ENCODE measurements around the gene SIL1.
"Not testable (repeated sequence)": the region's sequence is repeated elsewhere in the genome, so short reads cannot be mapped to it uniquely, and the experiment has no call there.

The SIL1 gene

DNA sequence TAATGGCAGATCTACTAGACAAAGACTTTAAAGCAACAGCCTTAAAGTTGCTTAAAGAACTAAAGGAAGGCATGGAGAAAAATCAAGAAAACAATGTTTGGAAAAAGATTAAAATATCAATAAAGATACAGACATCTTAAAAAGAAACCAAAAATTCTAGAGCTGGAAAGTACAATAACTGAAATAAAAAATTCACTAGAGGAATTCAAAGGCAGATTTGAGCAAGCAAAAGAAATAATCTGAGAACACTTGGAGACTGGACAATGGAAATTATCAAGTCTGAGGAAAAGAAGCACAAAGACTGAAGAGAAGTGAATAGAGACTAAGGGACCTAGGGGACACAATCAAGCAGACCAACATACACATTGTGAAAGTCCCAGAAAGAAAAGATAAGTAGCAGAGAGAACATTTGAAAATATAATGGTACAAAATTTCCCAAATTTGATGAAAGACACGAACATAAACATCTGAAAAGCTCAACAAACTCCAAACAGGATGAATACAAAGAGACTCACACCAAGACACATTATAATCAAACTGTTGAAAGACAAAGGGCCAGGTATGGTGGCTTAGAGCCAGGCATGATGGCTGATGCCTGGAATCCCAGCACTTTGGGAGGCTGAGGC lies 26.3 kb downstream of the SIL1 start:
- no peak for DNase-seq

DNA sequence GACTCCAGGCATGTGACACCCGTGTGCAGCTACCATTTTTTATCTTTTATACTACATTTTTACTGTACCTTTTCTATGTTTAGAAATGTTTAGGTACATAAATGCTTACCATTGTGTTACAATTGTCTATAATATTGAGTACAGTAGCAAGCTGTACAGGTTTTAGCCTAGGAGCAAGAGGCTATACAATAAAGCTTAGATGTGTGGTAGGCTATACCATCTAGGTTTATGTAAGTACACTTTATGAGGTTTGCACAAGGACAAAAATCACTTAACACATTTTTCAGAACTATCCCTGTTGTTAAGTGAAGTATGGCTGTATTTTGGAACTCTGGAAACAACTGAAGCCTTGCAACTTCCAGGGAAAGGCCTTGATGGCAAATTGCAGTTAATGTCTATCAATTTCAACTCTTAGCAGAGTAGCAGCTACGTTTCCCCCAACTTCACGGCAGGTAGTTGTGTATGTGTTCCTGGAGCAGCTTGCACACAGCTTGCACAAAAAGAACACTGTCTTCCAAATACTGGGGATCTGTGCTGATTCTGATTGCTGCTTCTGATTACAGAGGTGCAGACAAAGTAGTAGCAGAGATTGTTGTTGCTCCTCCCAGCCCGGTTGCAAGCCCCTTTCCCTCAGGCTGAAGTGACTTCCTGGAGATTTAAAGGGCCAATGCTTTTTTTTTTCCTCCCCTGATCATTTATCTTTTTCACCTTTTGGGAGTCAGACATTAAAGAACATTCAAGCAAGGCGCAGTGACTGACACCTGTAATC lies 30.0 kb downstream of the SIL1 start:
- DNase-seq, result no peak

DNA sequence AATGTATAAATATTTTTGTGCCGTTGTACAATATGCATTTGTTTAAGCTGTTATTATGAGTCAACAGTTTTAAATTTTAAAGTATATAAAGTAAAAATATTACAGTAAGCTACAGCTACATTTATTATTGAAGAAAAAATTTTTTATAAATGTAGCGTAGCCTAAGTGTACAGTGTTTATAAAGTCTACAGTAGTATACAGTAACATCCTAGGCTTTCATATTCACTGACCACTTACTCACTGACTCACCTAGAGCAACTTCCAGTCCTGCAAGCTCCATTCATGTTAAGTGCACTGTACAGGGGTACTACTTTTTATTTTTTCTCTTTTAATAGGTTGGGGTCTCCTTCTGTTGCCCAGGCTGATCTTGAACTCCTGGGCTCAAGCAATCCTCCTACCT lies 30.6 kb downstream of the SIL1 start:
- no peak for DNase-seq

DNA sequence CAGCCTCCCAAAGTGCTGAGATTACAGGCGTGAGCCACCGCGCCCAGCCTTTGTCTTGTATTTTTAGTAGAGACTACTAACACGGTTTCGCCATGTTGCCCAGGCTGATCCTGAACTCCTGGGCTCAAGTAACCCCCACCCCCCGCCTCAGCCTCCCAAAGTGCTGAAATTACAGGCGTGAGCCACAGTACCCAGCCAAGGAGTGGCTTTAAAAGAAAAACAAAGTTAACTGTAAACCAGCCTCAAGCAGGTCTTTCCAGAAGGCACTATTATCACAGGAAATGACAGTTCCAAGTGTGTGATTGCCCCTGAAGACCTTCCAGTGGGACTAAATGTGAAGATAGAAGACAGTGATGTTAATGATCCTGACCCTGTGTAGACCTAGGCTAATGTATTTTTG lies 31.1 kb downstream of the SIL1 start:
- no peak for DNase-seq

DNA sequence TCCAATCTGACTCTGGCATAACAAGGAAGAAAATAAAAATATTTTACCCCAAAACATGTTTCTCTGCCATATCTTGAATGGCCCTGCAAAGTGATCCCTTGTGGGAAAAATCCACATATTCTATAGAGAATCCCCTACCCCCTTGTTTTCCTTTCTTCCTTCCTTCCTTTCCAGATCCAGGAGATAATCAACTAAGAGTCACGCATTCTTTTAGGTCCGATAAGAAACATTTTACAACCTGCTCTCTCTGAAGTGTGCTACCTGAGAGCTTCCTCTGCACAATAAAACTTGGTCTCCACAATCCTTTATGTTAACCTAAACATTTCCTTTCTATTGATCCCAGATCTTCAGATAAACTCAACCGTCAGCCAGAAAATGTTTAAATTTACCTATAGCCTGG lies 33.3 kb downstream of the SIL1 start:
- not testable (repeated sequence) for DNase-seq

DNA sequence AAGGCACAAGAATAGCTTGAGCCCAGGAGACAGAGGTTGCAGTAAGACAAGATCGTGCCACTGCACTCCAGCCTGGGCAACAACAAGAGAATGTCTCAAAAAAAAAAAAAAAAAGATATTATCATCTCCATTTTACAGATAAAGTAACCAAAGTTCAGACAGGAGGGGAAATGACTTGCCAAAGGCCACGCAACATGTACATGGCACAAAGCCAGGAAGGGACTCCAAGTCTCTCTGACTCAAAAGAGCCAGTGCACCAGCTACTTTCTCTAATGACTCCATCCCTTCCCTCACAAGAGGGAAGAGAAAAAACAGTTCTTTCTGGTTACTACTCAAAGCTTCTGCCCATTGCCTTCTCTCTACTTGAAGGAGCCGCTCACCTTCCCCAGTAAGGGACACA lies 34.1 kb downstream of the SIL1 start:
- no peak for DNase-seq

DNA sequence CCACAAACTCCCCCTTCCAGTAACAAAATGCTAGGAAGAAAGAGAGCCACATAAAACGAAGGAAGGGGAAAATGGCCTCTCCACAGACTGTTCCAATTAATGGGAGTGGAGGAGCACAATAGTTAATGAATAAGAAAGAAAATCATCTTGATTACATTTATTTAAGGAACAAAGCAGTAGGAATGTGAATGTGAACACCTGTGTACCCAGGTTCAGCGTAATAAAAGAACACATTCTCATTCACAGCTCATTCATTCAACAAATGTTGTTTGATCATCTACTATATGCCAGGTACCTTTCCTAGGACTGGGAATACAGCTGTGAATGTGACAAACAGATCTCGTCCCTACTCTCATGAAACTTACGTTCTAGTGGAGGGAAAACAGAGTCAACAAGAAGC lies 35.7 kb downstream of the SIL1 start:
- DNase-seq, result no peak

DNA sequence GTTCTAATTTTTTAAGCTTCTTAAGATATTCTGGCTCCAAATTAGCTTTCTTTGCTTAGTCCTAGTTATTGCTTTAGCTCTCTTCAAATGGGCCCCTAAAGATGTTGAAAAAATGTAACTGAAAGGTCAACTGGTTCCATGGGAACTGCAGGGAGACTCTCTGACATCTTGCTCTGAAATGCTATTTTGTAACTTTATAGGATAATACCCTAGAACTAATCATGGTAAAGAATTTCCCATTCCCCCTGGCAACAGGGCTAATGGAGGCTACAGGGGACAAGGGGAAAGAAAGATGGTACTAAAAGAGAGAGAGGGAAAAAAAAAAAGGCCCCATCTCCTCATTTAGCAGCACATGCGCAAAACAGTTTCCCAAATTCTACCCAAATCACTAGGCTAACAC lies 39.4 kb downstream of the SIL1 start:
- no peak for DNase-seq

DNA sequence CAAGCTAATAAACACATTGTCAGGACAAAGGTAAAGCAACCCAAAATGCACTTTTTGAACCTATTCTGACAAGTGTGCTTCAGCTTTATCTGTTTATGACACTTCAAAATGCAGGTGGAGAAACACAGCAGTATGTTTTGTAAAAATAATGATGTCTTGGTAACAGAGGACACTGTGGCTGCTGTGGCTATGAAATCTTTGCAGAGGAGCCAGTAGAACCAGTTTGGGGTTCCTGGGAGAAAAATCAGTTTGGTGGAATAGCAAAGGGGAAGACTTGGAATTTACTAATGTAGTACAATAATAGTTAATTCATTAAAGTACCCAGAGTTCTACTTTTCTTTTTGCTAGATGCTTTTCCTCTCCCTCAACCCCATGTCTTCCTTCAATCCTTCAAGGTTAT lies 40.6 kb downstream of the SIL1 start:
- no peak for DNase-seq

DNA sequence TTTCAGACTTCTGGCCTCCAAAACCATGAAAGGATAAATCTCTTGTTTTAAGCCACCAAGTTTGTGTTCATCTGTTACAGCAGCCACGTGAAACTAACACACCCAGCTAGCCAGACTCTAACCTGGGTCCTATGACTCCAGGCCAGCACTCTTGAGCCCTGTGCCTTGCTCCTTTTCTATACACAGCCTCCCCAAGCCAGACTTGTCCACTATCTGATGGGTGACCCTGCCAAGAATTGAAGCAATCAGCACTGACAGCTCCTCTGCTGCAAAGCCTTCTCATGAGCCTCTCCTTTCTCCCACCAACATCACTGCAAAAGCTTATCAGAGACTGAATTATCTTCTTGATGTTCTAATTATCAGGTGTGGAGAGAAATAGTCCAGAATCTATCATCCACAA lies 41.4 kb downstream of the SIL1 start:
- DNase-seq, result no peak

DNA sequence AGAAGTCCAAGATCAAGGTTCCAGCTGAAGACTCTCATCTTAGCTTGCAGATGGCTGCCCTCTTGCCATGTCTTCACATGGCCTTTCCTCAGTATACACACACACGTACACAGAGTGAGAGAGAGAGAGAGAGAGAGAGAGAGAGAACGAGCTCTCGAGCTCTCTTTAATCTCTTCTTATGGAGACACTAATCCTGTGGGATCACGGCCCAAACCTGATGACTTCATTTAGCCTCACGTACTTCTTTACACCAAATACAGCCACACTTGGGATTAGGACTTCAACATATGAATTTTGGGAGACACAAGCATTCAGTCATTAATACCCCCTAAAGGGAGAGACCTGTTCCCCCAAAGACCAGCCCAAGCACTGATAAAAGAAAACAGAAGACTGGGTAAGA lies 42.8 kb downstream of the SIL1 start:
- no peak for DNase-seq

DNA sequence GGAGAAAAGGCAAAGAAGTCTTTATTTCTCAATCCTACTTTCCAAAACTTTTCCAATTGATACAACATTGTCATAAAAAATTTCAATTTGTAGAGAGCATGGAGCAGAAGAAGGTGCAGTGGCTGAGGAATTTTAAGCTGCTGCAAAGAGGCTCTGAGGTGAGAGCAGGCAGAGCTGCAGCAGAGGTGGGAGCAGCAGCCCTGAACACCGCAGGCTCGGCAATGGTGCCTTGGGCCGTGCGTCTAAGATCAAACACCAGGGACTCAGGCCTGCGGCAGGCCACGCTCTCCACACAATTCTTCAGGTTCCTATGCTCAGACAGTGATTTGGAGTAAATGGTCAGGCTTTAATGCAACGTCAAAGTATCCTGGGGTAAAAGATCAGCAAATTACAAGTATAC lies 46.3 kb downstream of the SIL1 start:
- DNase-seq, result no peak

DNA sequence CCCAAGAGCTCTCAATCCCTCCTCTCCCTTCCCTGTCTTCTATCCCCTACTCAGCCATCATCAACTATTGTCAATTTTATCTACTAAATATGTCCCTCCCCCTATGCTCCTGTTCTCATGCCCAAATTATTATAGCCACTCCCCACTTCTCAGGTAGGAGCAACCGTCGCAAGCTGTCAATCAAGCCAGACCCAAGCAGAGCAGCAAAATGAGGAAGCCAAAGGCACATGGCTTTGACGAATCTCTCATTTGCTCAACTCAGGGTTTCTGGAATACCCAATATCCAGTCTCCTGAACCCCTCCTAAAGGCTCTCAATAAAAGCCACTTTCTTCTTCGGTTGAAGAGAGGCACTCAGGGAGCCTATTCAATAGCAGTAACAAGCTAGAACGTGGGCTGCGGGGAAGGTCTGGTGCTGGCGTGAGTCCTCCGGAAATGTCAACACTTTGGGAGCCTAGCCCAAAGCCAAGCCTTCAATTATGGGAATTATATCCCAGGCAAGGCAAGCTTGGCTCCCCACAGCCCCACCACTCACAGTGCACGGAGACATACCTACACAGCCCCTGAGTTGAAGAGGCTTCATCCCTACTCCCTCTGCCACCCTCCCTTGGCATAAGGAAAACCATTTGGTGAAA lies 47.7 kb downstream of the SIL1 start:
- no peak for DNase-seq

DNA sequence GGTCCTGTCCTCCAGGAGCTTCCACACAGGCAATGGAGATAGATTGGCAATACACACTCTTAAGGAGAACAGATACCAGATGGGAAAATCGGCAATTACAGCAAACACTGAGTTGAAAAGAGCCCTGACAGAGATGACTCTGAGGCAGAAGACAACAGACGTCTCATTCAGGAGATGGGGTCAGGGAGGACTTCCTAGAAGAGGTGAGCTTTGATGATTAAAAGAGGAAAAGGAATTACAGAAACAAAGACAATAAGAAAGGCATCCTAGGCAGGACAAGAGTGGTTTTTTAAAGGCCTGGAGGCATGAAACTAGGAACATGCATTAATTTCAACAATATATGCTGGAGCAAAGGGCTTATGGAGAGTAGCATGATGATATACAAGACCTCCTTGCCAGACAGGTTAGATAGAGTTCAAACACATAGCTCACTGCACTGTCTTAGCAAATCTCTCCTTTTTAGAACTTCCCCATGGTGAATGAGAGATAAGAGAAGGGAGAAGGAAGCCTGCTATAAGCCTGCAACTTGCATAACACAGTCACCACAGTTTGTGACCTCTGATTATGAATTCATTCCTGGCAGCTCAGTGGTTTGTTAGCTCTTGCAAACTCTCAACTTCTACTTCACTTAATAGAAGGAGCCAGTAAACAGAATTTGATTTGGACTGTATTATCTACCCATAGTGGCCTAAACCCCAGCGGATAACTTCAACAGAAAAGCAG lies 48.5 kb downstream of the SIL1 start:
- no peak for DNase-seq

DNA sequence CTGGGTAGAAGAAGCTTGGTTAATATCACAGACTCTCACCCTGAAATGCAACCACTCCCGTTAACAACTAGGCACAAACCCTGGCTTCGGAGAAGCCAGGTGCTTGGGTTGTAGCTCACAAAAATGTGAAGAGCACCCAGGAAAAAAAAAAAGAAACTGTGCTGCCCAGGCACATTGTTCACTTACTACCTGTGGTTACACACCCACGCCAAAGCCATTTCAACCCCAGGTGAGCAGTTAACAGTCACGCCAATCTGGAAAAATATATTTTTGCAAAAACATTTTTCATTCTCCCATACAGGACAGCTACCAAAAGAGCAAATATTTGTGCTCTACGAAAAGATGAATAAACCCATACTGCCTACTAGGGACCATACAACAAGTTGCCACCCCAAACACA lies 49.2 kb downstream of the SIL1 start:
- no peak for DNase-seq

DNA sequence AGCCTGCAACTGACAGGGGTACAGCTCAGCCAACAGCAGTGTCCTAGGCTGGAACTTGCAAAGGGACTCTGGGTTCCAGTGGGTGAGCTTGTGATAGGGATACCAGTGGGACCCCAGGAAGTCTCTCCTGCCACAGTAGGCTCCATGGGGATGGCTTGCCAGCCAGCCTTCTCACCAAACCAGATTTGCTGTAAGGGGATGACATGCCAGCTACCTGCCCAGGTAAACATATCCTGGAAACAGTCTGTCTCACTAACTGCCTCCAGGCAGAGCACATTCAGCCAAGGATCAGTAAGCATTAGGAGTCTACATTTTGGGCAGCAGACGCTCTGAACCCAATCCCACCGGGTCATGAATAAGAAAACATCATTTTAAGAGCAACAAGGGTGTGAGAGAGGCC lies 49.9 kb downstream of the SIL1 start:
- DNase-seq, result no peak

DNA sequence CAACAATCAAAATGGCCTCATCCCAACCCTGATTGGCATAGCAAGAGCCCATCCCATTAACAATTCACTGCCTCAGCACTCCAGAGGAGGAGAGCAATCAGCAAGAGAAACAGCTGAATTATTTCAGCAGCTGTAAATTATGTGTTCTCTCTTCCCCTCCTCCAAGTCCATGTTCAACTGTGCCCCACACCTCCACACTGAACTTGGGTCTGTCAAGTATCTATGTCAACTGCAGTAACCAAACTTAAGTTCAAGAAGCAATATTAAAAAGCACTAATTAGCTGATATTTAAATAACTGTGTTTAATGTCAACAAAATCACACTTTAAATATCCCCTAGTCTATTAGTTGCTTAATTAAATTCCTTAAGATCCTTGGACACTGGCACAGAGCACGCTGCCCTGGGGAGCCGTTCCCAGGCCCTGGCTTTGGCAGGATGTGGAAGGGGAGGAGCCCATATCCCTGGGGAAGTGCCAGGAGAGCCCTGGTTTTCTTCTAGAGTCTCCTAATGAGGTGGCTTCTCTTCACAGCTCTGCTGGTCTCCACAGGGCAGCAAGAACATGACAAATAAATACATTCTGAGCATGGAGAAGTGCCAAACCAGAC lies 50.6 kb downstream of the SIL1 start:
- DNase-seq, result no peak

DNA sequence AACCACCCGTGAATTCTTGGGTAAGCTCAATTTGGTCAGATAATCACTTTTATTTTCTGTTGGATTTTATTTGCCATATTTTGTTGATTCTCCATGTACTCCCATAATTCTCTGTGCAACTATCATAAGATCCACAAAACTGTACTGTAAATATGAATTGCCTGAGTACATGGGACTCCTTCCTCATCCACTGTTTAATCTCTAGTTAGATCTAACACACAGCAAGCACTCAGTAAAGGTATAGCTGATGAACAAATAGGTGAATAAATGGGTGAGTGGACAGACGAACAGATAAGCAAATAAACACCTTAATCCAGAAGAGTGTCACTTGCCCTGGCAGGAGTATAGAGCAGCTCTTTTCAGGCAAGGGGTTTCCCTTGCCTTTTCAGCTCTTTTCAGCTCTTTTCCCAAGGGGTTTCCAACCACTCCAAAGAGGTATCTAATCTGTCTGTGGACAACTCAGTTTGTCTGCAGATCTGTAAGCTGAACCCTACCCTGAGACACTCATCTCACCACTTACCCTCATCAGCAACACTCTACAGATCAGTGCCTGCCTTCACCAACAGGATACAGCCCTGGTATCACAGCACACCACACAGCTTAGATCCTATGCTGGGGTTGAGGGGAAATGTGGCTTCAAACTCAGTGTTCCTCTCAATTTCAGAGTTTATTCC lies 51.2 kb downstream of the SIL1 start:
- no peak for DNase-seq

DNA sequence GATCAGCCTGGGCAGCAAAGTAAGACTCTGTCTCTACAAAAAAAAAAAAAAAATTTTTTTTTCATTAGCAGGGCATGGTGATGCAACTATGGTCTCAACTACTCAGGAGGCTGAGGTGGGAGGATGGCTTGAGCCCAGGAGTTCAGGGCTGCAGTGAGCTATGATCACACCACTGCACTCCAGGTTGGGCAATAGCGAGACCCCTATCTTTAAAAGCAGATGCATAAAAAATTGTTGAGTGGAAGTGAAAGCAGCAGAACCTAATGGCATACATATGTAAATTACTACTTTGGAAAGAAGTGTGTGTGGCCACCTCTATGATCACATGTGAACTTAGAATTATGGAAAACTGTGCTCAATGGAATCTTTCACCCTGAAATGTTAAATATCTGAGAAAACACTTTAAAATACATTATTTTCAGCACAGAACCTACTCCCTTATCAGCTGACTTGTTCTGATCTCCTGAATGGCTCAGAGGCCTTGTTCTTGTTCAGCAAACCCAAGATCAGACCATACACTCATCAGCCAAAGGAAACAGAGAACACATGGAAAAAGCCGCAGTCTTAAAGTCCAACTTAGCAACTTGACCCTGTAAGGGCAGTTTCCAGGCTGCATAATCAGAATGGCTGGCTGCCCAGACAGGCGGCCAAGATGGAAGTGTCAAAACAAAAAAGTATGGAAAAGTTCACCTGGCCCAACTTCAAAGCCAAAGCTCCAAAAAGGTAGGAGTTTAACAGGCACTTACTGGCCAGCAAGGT lies 56.5 kb downstream of the SIL1 start:
- no peak for DNase-seq

DNA sequence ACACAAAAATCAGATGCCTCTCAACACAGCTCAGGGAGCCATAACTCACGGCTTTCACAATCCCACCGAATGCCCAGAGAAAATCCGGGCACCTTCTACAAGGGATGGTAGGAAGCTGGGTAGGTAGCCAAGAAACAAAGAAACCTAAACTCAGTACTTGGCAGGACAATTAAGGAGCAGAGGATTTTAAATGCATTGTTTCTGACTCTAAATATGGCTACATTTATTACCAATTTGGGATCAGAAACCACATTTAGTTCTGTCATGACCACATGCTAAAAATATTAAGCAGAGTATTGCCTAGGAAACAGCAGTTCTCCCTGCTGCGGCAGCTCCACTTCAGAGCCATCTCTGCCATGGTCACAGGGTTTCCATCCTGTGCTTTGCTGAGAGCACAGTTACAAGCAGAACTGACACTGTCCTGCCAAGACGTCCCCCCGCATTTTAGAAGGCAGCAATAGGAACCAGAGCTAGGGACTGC lies 57.5 kb downstream of the SIL1 start:
- DNase-seq, result no peak

DNA sequence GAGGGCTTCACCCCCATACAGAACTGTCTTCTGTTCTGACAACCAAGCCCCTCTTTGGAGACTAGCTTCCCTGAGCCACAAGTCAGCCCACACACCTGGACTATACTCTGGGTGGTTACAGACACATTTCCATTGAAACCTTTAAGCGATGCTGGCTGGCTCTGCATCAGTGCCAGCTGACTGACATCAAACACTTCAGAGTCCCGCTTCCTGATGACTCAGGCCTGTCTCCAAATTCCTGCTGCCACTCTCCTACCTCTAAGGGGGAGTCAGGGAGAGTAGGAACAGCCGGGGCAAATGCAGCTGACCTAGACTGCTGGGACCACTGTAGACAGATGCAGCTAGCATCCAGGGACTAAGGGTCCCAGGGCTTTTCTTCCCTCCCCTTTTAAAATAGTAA lies 59.4 kb downstream of the SIL1 start:
- no peak for DNase-seq

DNA sequence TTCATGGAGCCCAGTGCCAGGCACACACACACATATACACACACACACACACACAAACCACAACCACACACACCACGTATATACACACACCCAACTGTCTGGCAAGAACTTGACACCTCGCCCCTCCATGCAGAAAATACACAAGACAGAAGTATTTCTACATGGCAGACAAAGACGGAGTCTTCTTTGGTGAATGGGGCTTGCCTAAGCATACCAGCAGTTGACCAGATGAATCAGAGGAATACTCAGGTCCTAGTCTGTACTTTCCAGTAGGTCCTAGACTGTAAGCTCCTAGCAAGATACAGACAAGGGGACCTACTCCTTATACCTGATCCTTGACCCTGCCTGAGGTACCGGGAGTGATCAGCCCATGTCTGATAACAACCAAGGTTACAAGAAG lies 60.1 kb downstream of the SIL1 start:
- no peak for DNase-seq

Measured in activated CD8-positive, alpha-beta memory T cell treated with anti-CD3 and anti-CD28 coated beads for 24 hours (primary cell).